AG04449 (cell line): Measurements from ENCODE around the gene TP53BP1.

Experiments
- CTCF ChIA-PET: fragments of 350-600 bp; formaldehyde crosslinking; extraction: SDS; loops from one replicate; lab custom pipeline; 2021; ENCODE audit warnings: antibody characterized with exemption; lab: Yijun Ruan, JAX
- POLR2A ChIA-PET: fragments of 400-600, 350-600 bp; formaldehyde crosslinking; extraction: SDS; loops from one replicate; lab custom pipeline; 2020; ENCODE audit warnings: antibody characterized with exemption, inconsistent platforms; lab: Yijun Ruan, JAX
- DNase-seq: peaks from one replicate; pipeline ENCODE4 v3.0.0-alpha.2; 2010; ENCODE audit warnings: low read depth, low spot score
- H3K4me3 ChIP-seq: 2 replicates; pipeline ENCODE4 v1.5.1; 2011; ENCODE audit warnings: low read depth, mild to moderate bottlenecking, control low read depth, low read length
- TF ChIP-seq, protein P1 (sequence below): IDR thresholded peaks from one replicate; pipeline ENCODE4 v1.5.1; 2011; ENCODE audit warnings: mild to moderate bottlenecking, moderate library complexity, low read length, control low read depth, inconsistent platforms; ENCODE audit not compliant: insufficient read depth; ENCODE audit errors: missing control alignments

TP53BP1 gene

DNA sequence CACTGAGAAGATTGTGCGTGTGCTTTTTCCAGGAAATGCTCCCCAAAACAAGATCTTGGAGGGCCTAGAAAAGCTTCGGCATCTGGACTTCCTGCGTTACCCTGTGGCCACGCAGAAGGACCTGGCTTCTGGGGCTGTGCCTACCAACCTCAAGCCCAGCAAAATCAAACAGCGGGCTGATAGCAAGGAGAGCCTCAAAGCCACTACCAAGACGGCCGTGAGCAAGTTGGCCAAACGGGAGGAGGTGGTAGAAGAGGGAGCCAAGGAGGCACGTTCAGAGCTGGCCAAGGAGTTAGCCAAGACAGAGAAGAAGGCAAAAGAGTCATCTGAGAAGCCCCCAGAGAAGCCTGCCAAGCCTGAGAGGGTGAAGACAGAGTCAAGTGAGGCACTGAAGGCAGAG is 29.3 kb upstream of the TP53BP1 start:
- ChIA-PET POLR2A (no interaction called here), CTCF (interaction anchor here (1.0 to 2.3 kb wide), 2 partner anchors 8 to 12 kb away, joined by 4 to 11 read pairs; no protein-coding TSS in a partner anchor)
- H3K4me3 ChIP-seq = no peak overlapping the region
- TF ChIP-seq, protein P1, sequence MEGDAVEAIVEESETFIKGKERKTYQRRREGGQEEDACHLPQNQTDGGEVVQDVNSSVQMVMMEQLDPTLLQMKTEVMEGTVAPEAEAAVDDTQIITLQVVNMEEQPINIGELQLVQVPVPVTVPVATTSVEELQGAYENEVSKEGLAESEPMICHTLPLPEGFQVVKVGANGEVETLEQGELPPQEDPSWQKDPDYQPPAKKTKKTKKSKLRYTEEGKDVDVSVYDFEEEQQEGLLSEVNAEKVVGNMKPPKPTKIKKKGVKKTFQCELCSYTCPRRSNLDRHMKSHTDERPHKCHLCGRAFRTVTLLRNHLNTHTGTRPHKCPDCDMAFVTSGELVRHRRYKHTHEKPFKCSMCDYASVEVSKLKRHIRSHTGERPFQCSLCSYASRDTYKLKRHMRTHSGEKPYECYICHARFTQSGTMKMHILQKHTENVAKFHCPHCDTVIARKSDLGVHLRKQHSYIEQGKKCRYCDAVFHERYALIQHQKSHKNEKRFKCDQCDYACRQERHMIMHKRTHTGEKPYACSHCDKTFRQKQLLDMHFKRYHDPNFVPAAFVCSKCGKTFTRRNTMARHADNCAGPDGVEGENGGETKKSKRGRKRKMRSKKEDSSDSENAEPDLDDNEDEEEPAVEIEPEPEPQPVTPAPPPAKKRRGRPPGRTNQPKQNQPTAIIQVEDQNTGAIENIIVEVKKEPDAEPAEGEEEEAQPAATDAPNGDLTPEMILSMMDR = no peak
- DNase-seq = no peak

- no peak for DNase-seq
- ChIA-PET CTCF (no interaction called here), POLR2A (no interaction called here)
- TF ChIP-seq, protein P1 = no peak
- H3K4me3 ChIP-seq = no peak overlapping the region
Observed at GRCh38 chr15:43521419-43521818, 28.5 kb upstream of the TP53BP1 start.

- no peak for DNase-seq
- CTCF ChIA-PET = no interaction called here
- TF ChIP-seq, protein P1 = no peak
- H3K4me3 ChIP-seq = no peak overlapping the region
- POLR2A ChIA-PET = no interaction called here
Observed at GRCh38 chr15:43520138-43520537, 27.2 kb upstream of the TP53BP1 start.

DNA sequence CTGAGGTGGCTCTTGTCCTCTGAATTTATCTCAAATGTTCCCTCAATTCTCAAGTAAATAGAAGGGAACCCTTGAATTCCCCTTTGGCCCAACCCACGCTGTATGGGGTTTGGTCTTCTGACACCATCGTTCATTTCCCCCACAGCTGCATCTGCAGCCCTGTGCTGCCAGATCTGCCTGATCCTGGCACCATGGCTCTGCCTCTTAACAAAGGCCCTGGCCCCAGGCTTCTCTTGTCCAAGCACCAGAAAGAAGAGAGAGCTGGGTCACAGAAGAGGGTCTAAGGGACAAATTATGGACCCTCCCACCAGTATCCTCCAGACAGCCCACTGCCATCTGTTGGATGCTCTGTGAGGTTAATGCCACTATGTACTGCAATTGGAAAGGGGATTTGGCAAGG is 26.2 kb upstream of the TP53BP1 start:
- CTCF ChIA-PET = no interaction called here
- TF ChIP-seq, protein P1 = no peak
- POLR2A ChIA-PET = no interaction called here
- no peak for DNase-seq
- H3K4me3 ChIP-seq = peak overlapping the region; percentile 98

DNA sequence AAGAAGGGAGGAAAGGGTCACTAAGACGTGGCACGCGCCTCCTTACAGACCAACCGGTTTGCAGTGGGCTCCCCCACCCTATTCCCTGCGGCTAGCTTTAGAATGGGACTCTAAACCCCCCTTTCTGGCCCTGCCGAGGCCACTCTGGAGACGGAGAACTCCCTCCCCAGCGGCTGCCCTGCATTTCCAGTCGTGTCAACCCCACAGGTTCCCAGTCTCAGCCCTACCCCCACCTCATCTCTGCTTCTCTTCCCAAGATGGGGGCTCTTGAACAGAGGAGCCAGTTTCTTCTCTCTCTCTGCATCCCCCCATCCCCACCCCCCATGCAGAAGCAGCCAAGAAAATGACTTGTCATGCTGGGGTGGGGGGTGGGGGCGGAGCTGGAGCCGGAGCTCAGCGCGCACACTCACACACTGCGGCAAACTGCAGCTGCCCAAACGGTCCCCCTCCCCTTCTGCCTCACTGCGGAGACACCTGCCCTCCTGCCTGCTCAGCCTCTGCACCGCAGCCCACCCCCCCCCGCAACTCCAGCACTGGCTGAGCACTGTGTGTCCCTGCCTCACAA is 25.3 kb upstream of the TP53BP1 start:
- TF ChIP-seq, protein P1 = no peak
- H3K4me3 ChIP-seq = peak overlapping the region; percentile 98
- ChIA-PET CTCF (interaction anchor here (0.8 to 1.5 kb wide), 3 partner anchors 8 to 83 kb away, joined by 3 to 6 read pairs (median 3); no protein-coding TSS in a partner anchor), POLR2A (interaction anchor here (0.6 to 2.1 kb wide), 4 partner anchors 9 to 142 kb away, joined by 3 to 7 read pairs (median 4); no protein-coding TSS in a partner anchor)
- DNase-seq = no peak

- TF ChIP-seq, protein P1 = no peak
- ChIA-PET POLR2A (interaction anchor here (0.9 to 2.1 kb wide), 4 partner anchors 9 to 77 kb away, joined by 6 to 9 read pairs (median 6); no protein-coding TSS in a partner anchor), CTCF (interaction anchor here (0.8 to 1.5 kb wide), 3 partner anchors 9 to 83 kb away, joined by 3 to 6 read pairs (median 3); no protein-coding TSS in a partner anchor)
- H3K4me3 ChIP-seq = peak within 1 kb of the TSS; percentile 98
- DNase-seq = no peak
Observed at GRCh38 chr15:43517354-43518196, 24.6 kb upstream of the TP53BP1 start, which contains the start of gene MAP1A. TSS of gene MAP1A (plus strand) at chr15:43517608. CDS start at chr15:43521474, 3,866 bp downstream.
